Heart left ventricle (tissue), 16 donors: ENCODE measurements around the gene NR3C2. TPM values are rescaled to one million over a fixed set of nuclear protein-coding genes. Genes with fewer than 3 reads are reported as not detected.
A peak's percentile ranks its signal among the peaks of the same experiment; 100 is the strongest.

Source experiments
- ATAC-seq, 4 donors: fragments of 200-7000 bp; cut with Tn5 transposase; one replicate each; pipeline ENCODE4 v1.9.1; 2020 to 2022; ENCODE audit warnings: moderate library complexity in 4 of 4, mild to moderate bottlenecking in 3 of 4, moderate number of reproducible peaks in 1 of 4
- DNase-seq, 5 donors: peaks; one replicate each; pipeline ENCODE4 v3.0.0-alpha.2; 2020
- H3K27ac ChIP-seq, 12 donors: fragments of 200-600 bp; sonication (generic) in 4 of 12; one replicate each; pipeline versions ENCODE4 v1.5.0 to v1.8.0; 2016 to 2022; ENCODE audit warnings: mild to moderate bottlenecking in 2 of 12
- H3K27me3 ChIP-seq, 9 donors: fragments of 200-600 bp; sonication (generic) in 2 of 9; one replicate each; pipeline versions ENCODE4 v1.5.1 to v1.8.0; 2016 to 2022; ENCODE audit warnings: mild to moderate bottlenecking in 3 of 9
- H3K36me3 ChIP-seq, 9 donors: fragments of 200-600 bp; sonication (generic) in 2 of 9; one replicate each; pipeline versions ENCODE4 v1.5.0 to v1.8.0; 2018 to 2022; ENCODE audit warnings: mild to moderate bottlenecking in 2 of 9
- H3K4me1 ChIP-seq, 12 donors: fragments of 200-600 bp; sonication (generic) in 4 of 12; one replicate each; pipeline versions ENCODE4 v1.5.0 to v1.8.0; 2016 to 2022; ENCODE audit warnings: mild to moderate bottlenecking in 3 of 12
- H3K4me3 ChIP-seq, 12 donors: fragments of 200-600 bp; sonication (generic) in 4 of 12; one replicate each; pipeline versions ENCODE4 v1.5.0 to v1.8.0; 2017 to 2022; ENCODE audit warnings: mild to moderate bottlenecking in 9 of 12, moderate library complexity in 4 of 12
- H3K9me3 ChIP-seq, 12 donors: fragments of 200-600 bp; sonication (generic) in 4 of 12; one replicate each; pipeline versions ENCODE4 v1.5.0 to v1.8.0; 2016 to 2022; ENCODE audit warnings: mild to moderate bottlenecking in 1 of 12
- POLR2A ChIP-seq, 2 donors: fragments of 450-650 bp; IDR thresholded peaks; one replicate each; pipeline ENCODE4 v1.6.1; 2017; ENCODE audit warnings: antibody characterized with exemption in 2 of 2, mild to moderate bottlenecking in 2 of 2, moderate library complexity in 2 of 2
- WGBS, 4 donors: extraction: QIAGEN DNeasy Blood & Tissue Kit in 2 of 4; methylation state at CpG; one replicate each; pipeline versions ENCODE4 v1.1.5 to v1.1.7; 2013 to 2018; 5-methylcytosine and 5-hydroxymethylcytosine counted together
- intact Hi-C, 10 donors: fragments of 100-400 bp; cut with DNase I; formaldehyde crosslinking; loops; one replicate each; pipeline versions ENCODE4 v1.11.1 to v1.14.2; 2022
- polyA plus RNA-seq, 2 donors: library from polyadenylated mRNA; stranded (reverse); fragments of 200-250 nt; gene quantifications; one replicate each; pipeline ENCODE4 v1.2.3, GENCODE V29; 2013
- total RNA-seq, 9 donors: library from RNA; depleted of rRNA in 2 of 9; stranded (reverse); fragments of >200 nt in 2 of 9; fragmentation: NEBNext Ultra II Directional in 3 of 9; extraction: Animal tissue kit (Norgen Biotek cat#: 25700) in 3 of 9; gene quantifications; one replicate each; pipeline versions ENCODE4 v1.1.0 to v1.2.4, GENCODE V29; 2016 to 2023
- TF ChIP-seq, protein P1 (sequence below), 12 donors: fragments of 200-600 bp; sonication (generic) in 4 of 12; IDR thresholded peaks; one replicate each; pipeline versions ENCODE4 v1.5.0 to v1.8.0; 2018 to 2022; ENCODE audit warnings: antibody characterized with exemption in 12 of 12, mild to moderate bottlenecking in 5 of 12
- donor health status: ischemic (EF 13 %, LVEDD 7.1; RV severe dilation, severe dysfunction).
- donor health status: healthy with polysubstance abuse.
- donor health status: DM: no; HTN: yes; CAD: no.
- donor health status: DM: no; HTN: no; CAD: no.
- donor health status: ischemic (EF 25% LVEDD 6.9; RV normal size, moderate dysfunction).
- donor health status: ischemic (EF 25% LVEDD 5.7; RV mildly dilated, moderate dysfunction).
- donor health status: healthy.
- donor health status: DM: yes; HTN: yes; CAD: no.
- donor health status: ischemic (EF 35%, LVEDD 5.7; RV mildly dilated, moderate dysfunction).
- donor health status: nonischemic (EF 11% LVEDD 7.7; RV severe dilation, severe dysfunction).
- donor health status: DM: yes; HTN: yes; CAD: no.
- donor health status: PGD.
- donor health status: ischemic (EF 29% LVEDD 5.4; RV normal size, mild dysfunction).
- donor health status: nonischemic (EF 23%, LVEDD 6.1; RV moderate dilation, normal function).

The NR3C2 gene
- total and polyA plus RNA-seq, 11 donors, result 3.6 to 26.5 (median 18.4) TPM

DNA sequence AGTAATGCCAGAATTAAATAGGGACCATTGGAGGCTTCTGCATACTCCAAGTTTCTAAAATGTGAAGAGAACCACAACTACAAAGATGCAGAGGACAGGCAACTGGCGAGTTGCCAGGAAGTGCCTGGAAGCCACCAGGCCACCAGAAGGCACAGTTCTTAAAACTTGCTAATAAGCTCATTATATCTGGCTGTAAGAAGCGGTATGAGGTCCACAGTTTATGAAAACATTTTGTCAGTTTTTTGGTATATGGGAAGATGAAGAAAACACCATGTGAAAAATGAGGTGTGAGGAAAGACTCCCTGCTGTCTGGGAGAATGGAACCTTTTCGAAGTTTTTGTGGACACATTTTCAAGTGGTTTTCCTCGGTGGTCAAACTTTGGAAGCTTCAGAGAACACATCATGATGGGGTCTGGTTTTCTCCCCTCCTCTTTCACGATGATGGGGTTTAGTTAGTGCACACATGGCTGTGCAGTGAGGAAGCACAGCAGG is 202.7 kb downstream of the NR3C2 start:
- Histone ChIP-seq H3K27me3 (no peaks in the 10 kb centered on the region), H3K4me1 (peaks cover 0 to 38% (median 13%) of the 10 kb centered on the region in 12 donors), H3K4me3 (no peak overlapping the region), H3K36me3 (no peaks in the 10 kb centered on the region), H3K27ac (no peak overlapping the region), H3K9me3 (no peaks in the 10 kb centered on the region)
- intact Hi-C loops, result no loop called here
- DNase-seq (peak in 2 of 5 donors; percentile 33 to 39), ATAC-seq (peak in 1 of 4 donors; percentile 20)
- WGBS, 4 donors, result 91 to 95% (median 94%) methylated on average over 5 of the region's 5 CpGs
- TF ChIP-seq, protein P1, sequence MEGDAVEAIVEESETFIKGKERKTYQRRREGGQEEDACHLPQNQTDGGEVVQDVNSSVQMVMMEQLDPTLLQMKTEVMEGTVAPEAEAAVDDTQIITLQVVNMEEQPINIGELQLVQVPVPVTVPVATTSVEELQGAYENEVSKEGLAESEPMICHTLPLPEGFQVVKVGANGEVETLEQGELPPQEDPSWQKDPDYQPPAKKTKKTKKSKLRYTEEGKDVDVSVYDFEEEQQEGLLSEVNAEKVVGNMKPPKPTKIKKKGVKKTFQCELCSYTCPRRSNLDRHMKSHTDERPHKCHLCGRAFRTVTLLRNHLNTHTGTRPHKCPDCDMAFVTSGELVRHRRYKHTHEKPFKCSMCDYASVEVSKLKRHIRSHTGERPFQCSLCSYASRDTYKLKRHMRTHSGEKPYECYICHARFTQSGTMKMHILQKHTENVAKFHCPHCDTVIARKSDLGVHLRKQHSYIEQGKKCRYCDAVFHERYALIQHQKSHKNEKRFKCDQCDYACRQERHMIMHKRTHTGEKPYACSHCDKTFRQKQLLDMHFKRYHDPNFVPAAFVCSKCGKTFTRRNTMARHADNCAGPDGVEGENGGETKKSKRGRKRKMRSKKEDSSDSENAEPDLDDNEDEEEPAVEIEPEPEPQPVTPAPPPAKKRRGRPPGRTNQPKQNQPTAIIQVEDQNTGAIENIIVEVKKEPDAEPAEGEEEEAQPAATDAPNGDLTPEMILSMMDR (IDR thresholded peaks at IDR 0.05), result no peak
- TF ChIP-seq POLR2A (IDR thresholded peaks at IDR 0.05), result no peak

DNA sequence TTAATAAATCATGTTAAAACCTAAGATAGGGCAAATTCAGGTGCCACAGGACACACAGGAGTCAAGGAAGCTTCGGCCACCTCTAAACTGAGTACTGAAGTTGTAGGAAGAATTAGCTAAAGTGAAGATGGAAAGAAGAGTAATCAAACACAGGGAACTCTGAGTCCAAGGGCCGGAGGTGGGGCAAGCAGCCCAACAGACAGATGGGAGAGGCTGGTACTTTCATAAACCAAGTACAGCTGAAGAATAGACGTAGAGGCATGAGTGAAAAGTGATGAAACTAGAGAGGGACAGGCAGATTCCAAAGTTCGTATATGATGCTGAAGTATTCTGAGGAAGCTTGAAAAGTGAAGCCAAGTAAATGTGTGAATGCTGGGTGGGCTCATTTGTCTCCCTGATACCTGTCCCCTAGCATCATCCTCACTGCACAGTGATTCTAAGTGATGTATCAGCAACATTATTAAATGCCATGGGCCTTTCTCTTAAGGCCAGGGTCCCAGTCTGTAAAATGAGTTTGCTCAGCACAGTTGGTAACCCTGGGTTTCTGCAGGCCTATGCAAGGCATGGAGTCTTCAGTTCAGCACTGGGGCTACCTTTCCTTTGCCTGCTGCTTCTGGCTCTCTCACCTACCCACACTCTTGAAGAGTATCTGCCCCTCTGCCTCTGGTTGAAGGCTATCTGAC is 203.3 kb downstream of the NR3C2 start:
- ATAC-seq, result peak in 2 of 4 donors; percentile 24 to 31
- intact Hi-C loops, result no loop called here
- H3K27ac ChIP-seq, result peak overlapping the region in 2 of 12 donors; percentile 1 to 32

DNA sequence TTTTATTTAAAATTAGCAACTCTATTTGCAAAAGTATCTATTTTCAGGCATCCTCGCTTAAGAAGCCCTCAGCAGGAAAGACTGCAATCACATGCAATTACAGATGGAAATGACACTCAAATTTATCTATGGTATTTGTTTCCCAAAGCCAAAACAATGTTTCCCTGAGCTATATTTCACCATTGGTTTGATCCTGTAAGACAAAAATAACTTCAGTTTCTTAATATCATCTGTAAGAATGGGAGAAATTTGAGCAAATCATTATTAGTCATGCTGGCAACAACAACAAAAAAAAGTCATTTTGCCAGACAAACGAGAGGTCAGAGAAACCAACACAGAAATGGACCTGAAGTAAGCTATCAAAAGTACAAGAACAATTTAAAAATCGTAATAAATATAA is 204.1 kb downstream of the NR3C2 start:
- 37 to 52% (median 46%) methylated on average over 3 of the region's 3 CpGs for WGBS, 4 donors
- intact Hi-C loops, result no loop called here
- no peaks in the 10 kb centered on the region for H3K36me3 ChIP-seq
- ATAC-seq, result no peak
- peak overlapping the region in 1 of 12 donors; percentile 32 for H3K27ac ChIP-seq
- no peak for TF ChIP-seq POLR2A (IDR thresholded peaks at IDR 0.05)
- TF ChIP-seq, protein P1 (IDR thresholded peaks at IDR 0.05), result no peak
- no peak overlapping the region for H3K4me3 ChIP-seq
- H3K27me3 ChIP-seq, result no peaks in the 10 kb centered on the region
- no peaks in the 10 kb centered on the region for H3K9me3 ChIP-seq
- no peak for DNase-seq
- H3K4me1 ChIP-seq, result peaks cover 0 to 37% (median 13%) of the 10 kb centered on the region in 12 donors

More for the DNA sequence above, 203.3 kb downstream of the NR3C2 start:
- no peaks in the 10 kb centered on the region for H3K9me3 ChIP-seq
- TF ChIP-seq, protein P1 (IDR thresholded peaks at IDR 0.05), result no peak
- TF ChIP-seq POLR2A (IDR thresholded peaks at IDR 0.05), result no peak
- H3K36me3 ChIP-seq, result no peaks in the 10 kb centered on the region
- no peak overlapping the region for H3K4me3 ChIP-seq
- peaks cover 0 to 37% (median 13%) of the 10 kb centered on the region in 12 donors for H3K4me1 ChIP-seq
- WGBS, 4 donors, result 77 to 87% (median 83%) methylated on average over 4 of the region's 4 CpGs
- DNase-seq, result no peak
- H3K27me3 ChIP-seq, result no peaks in the 10 kb centered on the region

DNA sequence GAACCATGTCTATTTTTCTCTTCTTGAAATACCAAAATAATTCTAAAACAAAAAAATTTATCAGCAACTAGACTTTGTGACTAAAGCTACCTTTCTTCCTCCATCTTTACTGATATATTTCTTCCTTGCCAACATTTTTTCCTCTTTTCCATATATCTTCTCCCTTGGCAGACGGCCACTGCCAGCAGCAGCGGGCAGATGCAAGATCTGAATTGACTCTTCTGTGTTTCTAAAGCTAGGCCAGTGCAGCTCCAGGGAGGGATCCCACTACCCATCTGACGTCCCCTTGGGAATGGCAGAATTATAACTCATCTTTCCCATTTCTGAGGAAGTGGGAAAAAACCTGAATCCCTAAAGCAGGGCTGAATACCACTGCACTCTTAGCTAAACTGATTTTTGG is 206.4 kb downstream of the NR3C2 start:
- intact Hi-C loops, result no loop called here
- TF ChIP-seq, protein P1 (IDR thresholded peaks at IDR 0.05), result no peak
- no peak for TF ChIP-seq POLR2A (IDR thresholded peaks at IDR 0.05)
- peaks cover 0 to 4% (median 0%) of the 10 kb centered on the region in 12 donors for H3K9me3 ChIP-seq

More for the DNA sequence above, 206.4 kb downstream of the NR3C2 start:
- peaks cover 0 to 37% (median 13%) of the 10 kb centered on the region in 12 donors for H3K4me1 ChIP-seq
- H3K36me3 ChIP-seq, result no peaks in the 10 kb centered on the region
- H3K27me3 ChIP-seq, result no peaks in the 10 kb centered on the region
- no peak for ATAC-seq
- 85 to 100% (median 95%) methylated on average over 3 of the region's 3 CpGs for WGBS, 4 donors
- DNase-seq, result no peak
- H3K27ac ChIP-seq, result no peak overlapping the region
- no peak overlapping the region for H3K4me3 ChIP-seq
